ENCODE data around the gene SYNPO.

Gene SYNPO, protein sequence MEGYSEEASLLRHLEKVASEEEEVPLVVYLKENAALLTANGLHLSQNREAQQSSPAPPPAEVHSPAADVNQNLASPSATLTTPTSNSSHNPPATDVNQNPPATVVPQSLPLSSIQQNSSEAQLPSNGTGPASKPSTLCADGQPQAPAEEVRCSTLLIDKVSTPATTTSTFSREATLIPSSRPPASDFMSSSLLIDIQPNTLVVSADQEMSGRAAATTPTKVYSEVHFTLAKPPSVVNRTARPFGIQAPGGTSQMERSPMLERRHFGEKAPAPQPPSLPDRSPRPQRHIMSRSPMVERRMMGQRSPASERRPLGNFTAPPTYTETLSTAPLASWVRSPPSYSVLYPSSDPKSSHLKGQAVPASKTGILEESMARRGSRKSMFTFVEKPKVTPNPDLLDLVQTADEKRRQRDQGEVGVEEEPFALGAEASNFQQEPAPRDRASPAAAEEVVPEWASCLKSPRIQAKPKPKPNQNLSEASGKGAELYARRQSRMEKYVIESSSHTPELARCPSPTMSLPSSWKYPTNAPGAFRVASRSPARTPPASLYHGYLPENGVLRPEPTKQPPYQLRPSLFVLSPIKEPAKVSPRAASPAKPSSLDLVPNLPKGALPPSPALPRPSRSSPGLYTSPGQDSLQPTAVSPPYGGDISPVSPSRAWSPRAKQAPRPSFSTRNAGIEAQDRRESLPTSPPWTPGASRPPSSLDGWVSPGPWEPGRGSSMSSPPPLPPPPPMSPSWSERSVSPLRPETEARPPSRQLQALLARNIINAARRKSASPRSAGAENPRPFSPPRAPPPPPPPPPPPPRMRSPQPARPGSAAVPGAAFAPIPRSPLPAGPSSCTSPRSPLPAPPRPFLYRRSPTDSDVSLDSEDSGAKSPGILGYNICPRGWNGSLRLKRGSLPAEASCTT

DNA sequence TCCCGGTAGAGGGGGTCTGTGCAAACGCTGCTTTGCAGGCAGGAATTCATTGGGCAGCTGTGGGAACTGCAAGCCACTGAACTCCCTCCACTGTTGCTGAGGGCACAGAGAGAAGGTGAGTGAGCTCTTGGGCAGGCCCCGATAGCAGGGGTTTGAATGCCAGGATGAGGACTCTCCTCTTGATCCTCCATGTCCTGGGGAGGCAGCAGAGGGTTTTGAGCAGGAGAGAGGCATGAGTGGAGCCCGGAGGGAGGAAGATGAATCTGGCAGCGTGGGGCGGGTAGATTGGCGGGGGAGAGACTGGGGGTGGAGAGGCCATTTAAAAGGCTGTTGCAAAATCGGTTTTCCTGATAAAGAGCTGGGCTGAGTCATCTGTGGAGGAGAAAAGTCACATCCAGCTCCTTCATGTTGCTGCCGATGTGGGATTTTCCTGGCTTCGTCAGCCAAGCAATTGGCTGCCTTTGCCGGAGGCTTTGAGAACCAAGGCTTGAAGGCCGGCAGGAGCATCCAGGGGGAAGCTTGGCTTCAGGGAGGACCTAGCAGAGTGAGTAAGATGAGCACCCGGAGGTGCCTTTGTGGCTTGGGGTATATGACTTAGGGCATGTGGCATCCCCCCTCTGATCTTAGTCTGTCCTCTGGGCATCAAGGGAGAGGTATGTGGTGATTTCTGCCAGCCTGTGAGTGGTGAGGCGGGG, at the start of gene SYNPO:
Gene SYNPO, plus strand, starts transcription at position 350 of the 695 bp plus-strand sequence. CDS start 7,616 bp downstream, outside the sequence.
- DNase-seq, result no peak

DNA sequence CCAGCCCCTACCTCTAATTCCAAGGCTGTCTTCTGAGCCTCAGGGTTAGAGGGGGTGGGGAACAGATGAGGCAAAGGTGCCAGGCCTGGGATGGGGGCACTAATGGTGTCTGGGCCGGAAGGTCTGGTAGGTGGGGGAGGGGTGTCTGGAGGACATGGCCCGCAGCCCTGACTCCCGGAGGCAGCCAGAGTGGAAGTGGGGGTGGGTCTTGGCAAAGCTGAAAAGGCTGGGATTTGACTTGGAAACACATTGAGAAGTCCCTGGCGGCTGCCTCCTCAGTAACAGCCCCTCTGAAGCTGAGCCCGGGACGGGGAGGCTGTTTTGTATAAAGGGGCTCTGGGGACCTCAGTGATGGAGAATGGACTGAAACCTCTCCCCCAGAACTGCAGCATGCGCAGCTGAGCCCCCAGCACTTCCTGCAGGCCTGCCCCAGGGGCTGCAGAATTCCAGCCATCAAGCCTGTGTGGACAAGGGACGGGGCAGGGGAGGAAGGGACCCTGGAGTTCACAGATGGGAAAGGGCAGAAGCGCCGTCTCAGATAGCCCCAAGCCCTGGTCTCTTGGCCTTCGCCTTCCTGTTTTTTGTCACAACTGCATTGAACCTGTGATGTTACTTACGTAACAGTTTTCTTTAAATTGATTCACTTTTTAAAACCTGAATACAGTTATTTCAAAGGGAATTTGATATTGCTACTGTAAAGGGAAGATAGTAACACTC, 49.3 kb upstream of the SYNPO start:
- DNase-seq, result no peak

DNA sequence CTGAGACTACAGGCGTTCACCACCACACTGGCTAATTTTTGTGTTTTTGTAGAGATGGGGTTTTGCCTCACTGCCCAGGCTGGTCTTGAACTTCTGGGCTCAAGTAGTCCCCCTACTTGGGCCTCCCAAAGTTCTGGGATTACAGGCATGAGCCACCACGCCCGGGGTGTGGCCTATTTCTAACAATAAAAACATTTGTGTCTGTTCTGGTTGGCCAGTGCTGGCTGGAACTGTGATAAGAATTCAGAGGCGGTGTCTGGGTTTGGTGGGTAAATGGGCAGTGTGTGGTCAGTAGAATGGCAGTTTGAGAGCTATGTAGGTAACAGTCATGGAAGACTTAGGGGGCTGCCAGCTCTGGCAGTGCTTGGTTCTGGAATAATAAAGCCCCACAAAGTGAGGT, 46.9 kb upstream of the SYNPO start:
- no peak for DNase-seq

DNA sequence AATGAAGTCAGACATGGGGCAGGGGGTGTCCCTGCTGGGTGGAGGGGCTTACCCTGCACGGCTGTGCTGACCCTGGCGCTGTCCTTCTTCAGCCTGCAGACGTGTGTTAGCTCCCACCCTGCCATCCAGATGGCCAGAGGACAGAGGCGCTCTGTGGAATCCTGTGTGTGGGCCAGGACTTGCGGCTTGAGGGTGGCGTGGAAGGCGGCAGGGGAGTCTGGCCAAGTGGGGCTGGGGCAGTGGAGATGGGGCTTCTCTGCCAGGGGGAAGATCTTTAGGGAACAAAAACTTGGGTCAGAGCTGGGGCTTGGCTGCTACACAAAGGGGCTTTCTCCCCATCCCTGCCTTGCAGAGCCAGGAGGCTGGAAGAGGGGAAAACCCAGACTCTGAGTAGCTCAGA, 46.5 kb upstream of the SYNPO start:
- DNase-seq, result no peak

DNA sequence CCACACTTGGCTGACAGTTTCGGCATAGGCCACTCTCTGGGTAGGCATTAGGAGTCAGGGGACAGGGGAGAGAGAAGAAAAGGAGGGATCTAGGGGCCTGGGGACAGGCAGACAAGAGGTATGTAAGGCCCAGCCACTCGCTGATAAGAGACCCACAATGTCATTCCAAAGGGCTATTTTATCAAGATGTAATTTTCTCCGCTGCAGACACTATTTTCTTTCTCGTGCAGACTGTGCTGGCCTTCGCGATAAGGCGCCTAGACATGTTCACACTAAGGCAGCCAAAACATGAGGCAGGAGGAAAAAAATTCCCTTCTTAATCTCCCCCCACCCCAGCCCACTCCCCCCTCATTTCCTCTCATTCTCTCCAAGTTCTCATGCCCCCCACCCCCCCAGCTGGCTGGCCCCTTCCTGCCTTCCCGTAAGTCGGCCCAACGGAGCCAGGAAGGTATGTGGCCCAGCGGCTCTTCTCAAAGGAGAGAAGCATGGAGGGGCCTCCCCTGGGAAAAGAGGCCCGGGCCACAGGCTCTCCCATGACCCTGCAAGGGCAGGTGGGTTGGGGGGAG, 44.9 kb upstream of the SYNPO start:
- no peak for DNase-seq

DNA sequence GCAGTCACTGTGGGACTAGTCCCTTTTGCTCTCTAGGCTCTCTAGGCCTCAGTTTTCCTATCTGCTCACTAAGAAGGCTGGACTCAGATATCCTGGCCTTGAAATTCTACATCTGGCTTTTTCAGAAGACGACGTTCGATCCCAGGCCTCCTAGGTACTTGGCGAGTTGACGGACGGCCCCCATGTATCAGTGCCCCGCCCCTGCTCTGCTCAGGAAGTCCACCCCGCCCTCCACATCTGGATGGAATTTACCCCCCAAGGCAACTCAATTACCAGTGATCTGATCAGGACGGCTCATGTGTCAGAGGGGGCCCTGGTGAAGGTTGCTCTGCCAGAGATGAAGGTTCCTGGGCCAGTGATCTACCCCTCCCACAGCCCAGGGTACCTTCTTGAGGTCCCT, 44.1 kb upstream of the SYNPO start:
- DNase-seq, result no peak

DNA sequence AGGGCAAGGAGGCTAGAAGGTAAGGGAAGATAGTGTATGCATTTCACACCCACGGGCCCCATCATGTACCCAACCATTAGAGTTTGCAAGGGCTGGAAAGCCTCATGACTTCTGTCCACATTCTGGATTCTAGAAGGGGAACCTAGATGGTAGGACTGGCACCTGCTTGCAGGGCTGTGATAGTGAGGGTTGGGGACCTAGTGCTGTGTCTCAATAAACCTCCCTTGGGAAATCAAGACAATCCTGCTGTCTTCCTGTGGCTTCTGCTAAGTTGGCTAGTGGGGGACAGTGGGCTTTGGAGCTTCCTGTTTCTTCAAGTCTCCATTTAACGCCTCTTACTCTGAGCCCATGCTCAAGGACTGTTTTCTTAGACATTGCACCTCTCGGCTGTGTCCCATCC, 43.6 kb upstream of the SYNPO start:
- no peak for DNase-seq

DNA sequence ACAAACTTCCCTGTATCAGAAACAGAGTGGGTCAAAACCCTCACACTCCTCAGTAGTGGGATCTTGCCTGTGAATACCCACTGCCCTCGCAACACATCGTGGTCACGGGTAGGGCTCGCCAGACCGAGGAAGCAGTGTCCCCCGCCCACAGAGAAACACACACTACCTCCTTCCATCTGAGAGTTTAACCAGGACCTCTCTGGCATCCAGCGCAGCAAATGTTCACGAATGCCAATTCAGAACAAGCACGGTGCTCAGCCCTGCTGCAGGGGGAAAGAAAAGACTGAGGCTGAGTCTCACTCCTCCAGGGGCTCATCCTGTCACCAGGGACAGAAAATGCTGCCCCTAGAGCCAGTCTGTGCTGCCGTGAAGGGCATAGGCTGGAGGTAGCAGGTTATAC, 42.5 kb upstream of the SYNPO start:
- no peak for DNase-seq

DNA sequence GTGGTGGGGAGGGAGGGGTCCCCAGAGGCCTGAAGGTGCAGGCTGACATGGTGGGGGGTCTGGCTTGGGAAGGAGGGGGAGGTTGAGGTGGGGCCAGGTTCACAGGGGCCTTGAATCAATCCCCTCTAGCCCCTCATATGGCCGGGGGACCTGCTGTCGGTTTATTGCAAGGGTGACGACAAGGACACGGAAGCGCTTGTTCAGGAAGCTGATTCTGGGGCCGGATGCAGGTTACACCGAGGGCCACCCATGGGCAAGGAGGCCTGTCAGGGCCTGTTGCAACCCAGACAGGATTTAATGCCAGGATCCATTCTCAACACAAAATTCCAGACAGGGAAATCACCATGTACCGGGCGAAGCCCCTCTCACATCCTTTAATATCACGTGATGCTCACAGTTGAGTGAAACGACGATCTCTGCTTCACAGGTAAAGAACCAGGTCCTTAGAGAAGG, 41.6 kb upstream of the SYNPO start:
- no peak for DNase-seq

DNA sequence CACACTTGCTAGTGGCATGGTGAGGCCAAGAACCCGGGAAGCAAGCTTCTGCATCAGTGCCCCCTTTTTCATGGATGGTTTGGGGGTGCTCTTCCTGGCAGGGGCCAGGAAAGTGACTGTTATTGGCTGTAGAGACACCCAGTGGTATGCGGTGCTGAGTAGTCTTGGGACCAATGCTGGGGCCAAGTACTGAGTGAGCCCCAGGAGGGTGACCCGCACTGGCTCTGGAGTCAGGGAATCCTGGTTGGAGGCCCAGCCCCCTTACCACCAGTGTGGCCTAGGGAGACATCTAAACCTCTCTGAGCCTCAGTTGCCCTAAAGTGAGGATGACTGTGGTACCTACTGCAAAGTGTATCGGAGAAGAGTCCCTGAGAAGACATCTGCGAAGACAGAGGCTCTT, 41.2 kb upstream of the SYNPO start:
- no peak for DNase-seq

DNA sequence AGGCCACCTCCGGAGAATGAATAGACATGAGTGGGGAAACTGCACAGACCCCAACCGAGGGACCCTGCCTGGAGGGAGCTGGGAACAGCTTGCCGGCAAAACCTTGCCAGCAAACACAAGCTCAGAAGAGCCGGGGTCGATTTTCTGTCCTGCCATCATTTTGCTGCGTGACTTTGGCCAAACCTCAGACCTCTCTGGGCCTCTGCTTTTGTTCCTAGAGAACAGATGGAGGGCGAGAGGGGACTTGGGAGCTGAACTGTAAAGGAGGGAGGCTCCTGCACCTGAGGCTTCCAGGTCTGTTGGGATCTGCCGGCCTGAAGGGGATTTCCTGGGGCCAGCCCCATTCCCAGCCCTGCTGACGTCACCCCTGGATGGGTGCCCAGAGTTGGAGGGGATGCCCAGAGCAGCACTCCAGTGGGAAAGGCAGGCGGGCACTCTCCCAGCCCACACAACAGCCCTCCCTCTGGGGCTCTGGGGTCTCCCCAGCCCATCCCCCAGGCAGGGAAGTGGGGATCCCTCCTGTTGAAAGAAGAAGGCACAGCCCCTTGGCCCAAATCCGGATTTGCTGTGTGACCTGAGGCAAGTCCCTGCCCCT, 40.4 kb upstream of the SYNPO start:
- DNase-seq, result no peak

DNA sequence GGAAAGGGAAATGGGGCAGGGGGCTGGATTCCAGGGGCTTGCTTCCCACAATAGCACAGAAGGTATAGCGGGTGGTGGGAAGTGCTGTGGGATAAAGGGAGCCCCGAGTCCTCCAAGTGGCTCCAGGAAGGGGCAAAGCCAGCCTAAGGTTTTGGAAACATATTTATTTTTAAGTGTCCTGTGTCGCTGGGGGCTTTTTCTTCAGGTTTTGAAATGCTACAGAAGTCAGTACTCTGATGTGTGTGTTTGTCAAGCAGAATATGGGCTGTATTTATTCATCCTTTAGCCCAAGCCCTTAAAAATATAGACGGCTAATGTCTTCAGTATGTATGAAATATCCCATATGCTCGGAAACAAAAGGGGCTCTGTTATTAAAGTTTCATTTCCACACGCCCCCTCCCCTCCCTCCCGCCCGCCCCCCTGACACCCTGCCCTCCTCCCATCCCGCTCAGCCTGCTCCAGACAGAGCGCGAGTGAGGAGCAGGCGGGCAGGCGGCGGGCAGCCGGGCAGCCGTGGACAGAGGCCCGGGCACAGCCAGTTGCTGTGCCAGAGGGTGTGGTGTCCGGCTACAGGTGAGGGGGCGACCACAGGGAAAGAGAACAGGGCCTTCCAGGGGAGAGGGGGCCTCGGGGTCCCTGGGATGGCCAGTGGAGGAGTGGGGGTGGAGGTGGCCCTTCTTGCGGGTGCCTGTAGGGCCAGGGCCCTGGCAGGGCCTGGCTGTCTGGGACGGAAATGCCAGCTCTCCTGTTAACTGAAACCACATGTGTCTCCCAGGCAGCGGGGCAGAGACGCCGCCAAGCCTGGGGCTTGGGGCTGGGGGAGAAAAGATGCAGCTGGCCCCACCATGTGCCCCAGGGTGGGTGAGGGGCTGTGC, 39.6 kb upstream of the SYNPO start:
- no peak for DNase-seq

DNA sequence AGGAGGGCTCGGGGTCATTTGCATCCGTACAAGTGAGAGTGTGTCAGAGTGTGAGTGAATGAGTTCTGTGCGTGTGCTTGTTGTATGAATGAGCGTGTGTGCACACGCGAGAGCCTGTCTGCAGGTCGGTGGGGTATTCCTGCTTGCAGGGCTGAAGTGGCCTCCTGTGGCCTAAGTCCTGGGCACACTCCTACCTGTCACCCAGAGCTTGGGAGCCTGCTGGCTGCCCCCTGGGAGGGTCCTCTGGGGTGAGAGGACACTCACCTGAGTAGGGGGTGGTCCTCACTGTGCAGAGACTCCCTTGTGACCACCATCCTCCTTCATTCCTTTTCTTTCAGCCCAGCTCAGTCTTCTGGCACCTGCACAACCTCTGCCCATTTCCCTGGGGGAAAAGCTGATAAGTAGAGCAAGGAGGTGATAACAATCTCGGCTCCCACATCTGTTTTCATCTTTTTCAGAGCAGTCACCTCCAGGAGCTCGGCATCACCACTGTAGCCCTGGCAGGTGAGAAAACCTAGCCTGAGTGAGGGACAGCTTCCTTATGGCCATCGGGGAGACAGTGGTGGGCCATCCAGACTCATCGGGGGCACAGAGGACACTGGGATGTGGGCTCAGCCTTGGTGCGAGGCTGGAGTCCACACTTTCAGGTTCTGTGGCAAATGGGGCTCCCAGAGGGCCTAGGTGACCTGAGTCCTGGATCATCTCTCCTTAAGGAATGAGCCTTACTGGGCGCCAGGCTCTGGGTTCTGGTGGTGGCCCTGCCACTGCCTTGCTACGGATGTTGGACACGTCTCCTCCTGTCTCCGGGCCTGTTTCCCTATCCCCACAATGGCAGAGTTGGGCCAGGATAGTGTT, 38.7 kb upstream of the SYNPO start:
- no peak for DNase-seq

DNA sequence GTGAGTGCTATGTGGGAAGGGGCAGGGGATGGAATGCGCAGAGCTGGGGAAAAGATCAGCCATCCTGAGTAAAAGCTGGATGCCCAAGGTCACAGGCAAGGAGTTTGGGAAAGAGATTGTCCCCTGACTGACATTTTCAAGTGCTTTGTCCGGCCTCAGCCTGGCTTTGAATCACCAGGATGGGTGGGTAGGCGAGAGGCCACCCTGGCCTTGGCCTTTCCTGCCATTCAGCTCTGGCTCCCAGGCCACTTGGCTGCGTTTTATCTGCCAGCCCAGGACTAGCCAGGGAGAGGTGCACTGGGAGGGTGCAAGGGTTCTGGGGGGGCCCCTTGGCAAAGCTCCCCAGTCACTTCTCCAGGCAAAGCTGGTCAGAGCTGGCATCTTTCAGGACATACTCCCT, 37.4 kb upstream of the SYNPO start:
- DNase-seq, result no peak

DNA sequence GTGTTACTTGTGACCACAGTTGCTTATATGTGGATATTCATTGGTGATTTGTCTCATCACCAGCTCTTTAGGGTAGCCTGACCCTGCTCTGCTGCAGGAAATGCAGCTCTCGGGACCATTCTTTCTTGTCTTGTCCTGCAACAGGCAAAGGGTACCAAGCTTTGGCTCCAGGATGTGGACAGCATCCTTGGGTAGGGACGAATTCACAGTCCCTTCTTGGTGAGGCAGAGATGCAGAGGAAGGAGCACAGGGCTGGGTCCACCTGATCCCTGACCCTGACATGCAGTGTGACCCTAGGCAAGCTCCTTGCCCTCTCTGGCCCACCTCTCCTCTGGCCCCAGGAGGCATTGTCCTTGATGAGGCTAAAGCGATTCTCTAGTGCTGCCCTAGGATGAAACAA, 37.0 kb upstream of the SYNPO start:
- no peak for DNase-seq

DNA sequence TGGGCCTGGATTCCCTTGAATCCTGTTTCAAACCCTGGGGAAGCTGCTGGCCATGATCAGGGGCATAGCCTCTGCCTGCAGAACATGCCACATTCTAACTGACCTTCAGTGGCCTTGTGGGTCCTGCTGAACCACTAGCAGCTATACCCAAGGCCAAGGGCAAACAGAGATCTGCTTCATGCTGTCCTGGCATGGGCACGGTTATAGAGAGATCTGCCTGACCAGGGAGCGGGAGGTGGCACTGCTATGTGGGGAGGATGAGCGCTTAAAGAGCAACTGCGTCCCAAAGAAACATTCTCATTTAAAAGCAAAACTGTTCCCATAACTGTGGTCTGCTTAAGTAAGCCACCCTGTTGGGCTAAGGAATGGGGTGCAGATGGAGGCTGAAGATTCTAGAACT, 36.5 kb upstream of the SYNPO start:
- no peak for DNase-seq

DNA sequence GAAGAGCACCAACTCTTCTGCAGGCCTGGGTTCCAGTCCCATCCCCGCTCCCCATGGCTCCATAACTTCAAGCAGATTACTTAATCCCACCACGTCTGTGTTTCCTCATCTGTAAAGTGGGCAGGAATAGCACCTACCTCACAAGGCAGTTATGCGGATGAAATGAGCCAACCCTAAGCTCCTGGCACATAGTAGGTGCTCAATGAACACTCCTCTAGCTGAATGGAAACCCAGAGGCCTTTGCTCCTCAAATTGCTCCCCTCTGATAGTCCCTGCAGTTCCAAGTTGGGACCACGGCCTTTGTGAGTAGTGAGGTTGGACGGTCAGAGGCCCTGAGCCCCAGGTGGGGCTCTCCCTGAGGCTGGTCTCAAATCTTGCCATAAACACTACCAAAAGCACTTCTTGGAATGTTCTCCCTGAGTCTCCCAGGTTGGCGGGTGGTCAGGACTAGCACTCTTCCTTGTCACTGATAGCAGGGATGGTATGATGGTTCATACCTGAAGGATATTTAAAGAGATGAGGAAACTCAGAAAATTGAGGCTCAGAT, 35.5 kb upstream of the SYNPO start:
- no peak for DNase-seq

DNA sequence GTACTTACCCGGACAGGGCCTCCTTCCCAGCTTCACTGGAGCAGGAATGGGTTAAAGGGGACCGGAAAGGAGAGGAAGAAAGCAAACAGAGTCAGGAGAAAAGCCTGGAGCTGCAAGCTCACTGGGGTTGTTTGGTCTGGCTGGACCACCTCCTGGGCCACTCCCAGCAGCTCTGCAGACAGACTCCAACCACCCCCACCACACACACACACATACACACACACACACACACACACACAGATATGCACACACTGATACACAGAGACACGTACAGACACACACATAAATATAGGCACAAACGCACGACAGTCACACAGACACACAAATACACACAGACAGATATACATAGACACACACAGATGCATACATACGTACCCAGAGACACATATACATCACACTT, 34.9 kb upstream of the SYNPO start:
- DNase-seq, result no peak

DNA sequence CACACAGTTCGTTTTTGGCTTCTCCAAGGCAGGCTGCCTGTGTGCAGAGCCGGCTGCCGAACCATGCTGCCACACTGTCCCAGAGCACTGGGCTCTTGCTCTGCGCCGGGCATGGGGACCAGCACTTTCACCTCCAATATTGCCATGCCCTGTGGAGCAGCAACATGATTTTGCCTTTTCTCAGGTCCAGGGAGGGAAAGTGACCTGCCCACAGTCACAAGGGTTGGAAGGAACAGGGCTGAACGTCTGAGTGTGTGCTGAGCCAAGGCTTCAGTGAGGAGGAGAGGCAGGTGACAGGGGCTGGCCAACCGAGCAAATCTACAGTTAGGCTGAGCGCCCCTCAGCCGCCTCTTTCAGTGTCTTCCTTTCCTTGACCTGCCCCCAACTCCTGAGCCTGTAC, 34.0 kb upstream of the SYNPO start:
- no peak for DNase-seq

DNA sequence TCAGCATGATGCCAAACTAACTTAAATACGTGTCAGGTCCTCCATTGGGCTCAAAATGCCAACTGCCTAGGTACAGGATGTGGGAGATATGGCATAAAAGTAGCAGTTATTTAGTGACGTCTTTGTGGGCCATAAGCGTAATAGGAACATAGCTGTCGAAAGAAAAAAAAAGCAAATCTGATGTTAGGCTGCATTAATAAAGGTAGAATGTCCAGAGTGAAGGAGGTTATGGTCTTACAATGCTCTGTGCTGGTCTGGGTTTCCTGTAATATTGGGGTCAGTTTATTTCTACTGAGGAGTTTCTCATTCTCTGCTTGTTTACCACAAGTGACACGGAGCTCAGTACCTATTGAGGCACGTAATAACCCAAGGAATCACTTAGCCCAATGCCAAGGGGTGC, 33.4 kb upstream of the SYNPO start:
- DNase-seq, result no peak

All from activated CD4-positive, alpha-beta T cell treated with anti-CD3 and anti-CD28 coated beads for 48 hours (primary cell).